Chondrocyte (in vitro differentiated cells): Measurements from ENCODE around the gene CEACAM19. TPM values are rescaled to one million over a fixed set of nuclear protein-coding genes. Genes with fewer than 3 reads are reported as not detected.
"Not testable (repeated sequence)": the region's sequence is repeated elsewhere in the genome, so short reads cannot be mapped to it uniquely, and the experiment has no call there.

Source experiments
- DNase-seq: peaks from one replicate; pipeline ENCODE4 v3.0.0; 2021; ENCODE audit warnings: mixed read lengths, low spot score
- H3K27ac Mint-ChIP-seq: one replicate; pipeline ENCODE4 v1.8.0; 2021; ENCODE audit warnings: mild to moderate bottlenecking, moderate library complexity, mixed read lengths; ENCODE audit not compliant: unreplicated experiment
- H3K27me3 Mint-ChIP-seq: 2 replicates; pipeline ENCODE4 v1.8.0; 2021; ENCODE audit warnings: low read depth, mixed read lengths
- H3K36me3 Mint-ChIP-seq: 2 replicates; pipeline ENCODE4 v1.8.0; 2021; ENCODE audit warnings: low read depth, mixed read lengths
- H3K4me1 Mint-ChIP-seq: 2 replicates; pipeline ENCODE4 v1.8.0; 2021; ENCODE audit warnings: low read depth, mild to moderate bottlenecking, mixed read lengths
- H3K4me3 Mint-ChIP-seq: one replicate; pipeline ENCODE4 v1.8.0; 2021; ENCODE audit warnings: mild to moderate bottlenecking, moderate library complexity, mixed read lengths; ENCODE audit not compliant: unreplicated experiment
- H3K9me3 Mint-ChIP-seq: 2 replicates; pipeline ENCODE4 v1.8.0; 2021; ENCODE audit warnings: low read depth, mixed read lengths
- CTCF ChIP-seq: fragments of 200-600 bp; sonication (generic); IDR thresholded peaks from 2 replicates; pipeline ENCODE4 v1.5.0; 2021; ENCODE audit warnings: antibody characterized with exemption, mild to moderate bottlenecking, moderate library complexity
- total RNA-seq: library from RNA; stranded (reverse); gene quantifications from 3 replicates; pipeline ENCODE4 v1.2.1, GENCODE V29; 2021

Gene CEACAM19
- total RNA-seq, 1 donor from 2014 or later = 6.5 TPM

DNA sequence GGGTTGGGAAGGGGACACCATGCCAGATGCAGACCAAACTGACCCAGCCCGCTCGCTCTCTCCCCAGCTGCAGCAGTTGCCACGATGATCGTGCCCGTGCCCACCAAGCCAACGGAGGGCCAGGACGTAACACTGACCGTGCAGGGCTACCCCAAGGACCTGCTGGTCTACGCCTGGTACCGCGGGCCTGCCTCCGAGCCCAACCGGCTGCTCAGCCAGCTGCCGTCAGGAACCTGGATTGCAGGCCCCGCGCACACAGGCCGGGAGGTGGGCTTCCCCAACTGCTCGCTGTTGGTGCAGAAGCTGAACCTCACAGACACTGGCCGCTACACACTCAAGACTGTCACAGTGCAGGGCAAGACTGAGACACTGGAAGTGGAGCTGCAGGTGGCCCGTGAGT, 36.5 kb downstream of the CEACAM19 start:
- Mint-ChIP-seq H3K4me1 (no peaks in the 10 kb centered on the region), H3K27me3 (peaks cover 5% of the 10 kb centered on the region), H3K4me3 (no peak overlapping the region), H3K36me3 (no peaks in the 10 kb centered on the region), H3K27ac (no peak overlapping the region), H3K9me3 (no peaks in the 10 kb centered on the region)
- no peak for DNase-seq
- TF ChIP-seq CTCF = no peak

DNA sequence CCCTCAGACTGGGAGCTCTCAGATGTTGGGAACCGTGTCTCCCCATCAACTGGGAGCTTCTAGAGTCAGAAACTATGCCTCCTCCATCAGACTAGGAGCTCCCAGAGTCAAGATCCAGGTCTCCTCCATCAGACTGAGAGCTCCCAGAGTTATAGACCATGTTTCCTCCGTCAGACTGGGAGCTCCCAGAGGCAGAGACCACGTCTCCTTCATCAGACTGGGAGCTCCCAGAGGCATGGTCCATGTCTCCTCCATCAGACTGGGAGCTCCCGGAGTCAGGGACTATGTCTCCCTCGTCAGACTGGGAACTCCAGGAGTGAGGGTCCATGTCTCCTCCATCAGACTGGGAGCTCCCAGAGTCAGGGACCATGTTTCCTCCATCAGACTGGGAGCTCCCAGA, 37.7 kb downstream of the CEACAM19 start:
- H3K36me3 Mint-ChIP-seq = no peaks in the 10 kb centered on the region
- H3K4me3 Mint-ChIP-seq = no peak overlapping the region
- H3K27me3 Mint-ChIP-seq = peaks cover 5% of the 10 kb centered on the region
- TF ChIP-seq CTCF = no peak
- DNase-seq = no peak
- H3K27ac Mint-ChIP-seq = no peak overlapping the region
- no peaks in the 10 kb centered on the region for H3K4me1 Mint-ChIP-seq
- no peaks in the 10 kb centered on the region for H3K9me3 Mint-ChIP-seq

- not testable (repeated sequence) for H3K27ac Mint-ChIP-seq, DNase-seq, H3K27me3 Mint-ChIP-seq, H3K9me3 Mint-ChIP-seq, H3K36me3 Mint-ChIP-seq, H3K4me1 Mint-ChIP-seq, H3K4me3 Mint-ChIP-seq
These were observed 38.4 kb downstream of the CEACAM19 start for GRCh38 chr19:44709434-44710266.

DNA sequence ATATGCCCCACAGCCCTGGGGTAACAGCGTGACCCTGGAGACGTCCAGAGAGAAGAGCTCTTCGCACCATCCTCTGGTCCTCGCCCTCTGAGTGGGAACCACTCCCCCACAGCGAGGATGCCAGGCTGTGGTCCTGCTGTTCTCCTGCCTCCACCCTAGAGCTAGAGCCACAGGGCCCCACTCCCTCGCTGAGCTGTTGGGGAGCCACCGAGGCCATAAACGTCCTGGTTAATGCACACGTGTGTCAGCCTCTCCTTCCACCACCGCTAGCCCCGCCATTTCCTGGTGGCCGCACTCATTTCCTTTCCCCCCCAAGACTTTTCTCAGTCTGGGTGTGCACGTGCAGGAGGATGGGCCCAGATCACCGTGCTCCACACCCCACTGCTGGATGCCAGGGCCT, 39.2 kb downstream of the CEACAM19 start:
- no peak for DNase-seq
- H3K27ac Mint-ChIP-seq = no peak overlapping the region
- peaks cover 12% of the 10 kb centered on the region for H3K9me3 Mint-ChIP-seq
- no peak for TF ChIP-seq CTCF
- no peaks in the 10 kb centered on the region for H3K4me1 Mint-ChIP-seq
- H3K36me3 Mint-ChIP-seq = peaks cover 1% of the 10 kb centered on the region
- peaks cover 4% of the 10 kb centered on the region for H3K27me3 Mint-ChIP-seq
- H3K4me3 Mint-ChIP-seq = no peak overlapping the region

GRCh38 chr19:44712864-44713515, 41.7 kb downstream of the CEACAM19 start:
- Mint-ChIP-seq H3K9me3 (peaks cover 14% of the 10 kb centered on the region), H3K4me1 (peaks cover under 1% of the 10 kb centered on the region), H3K4me3 (no peak overlapping the region), H3K27me3 (peaks cover 3% of the 10 kb centered on the region), H3K36me3 (peaks cover 3% of the 10 kb centered on the region), H3K27ac (no peak overlapping the region)
- no peak for TF ChIP-seq CTCF
- no peak for DNase-seq
